ENCODE results near the gene ASIP.
"Not testable (repeated sequence)": the region's sequence is repeated elsewhere in the genome, so short reads cannot be mapped to it uniquely, and the experiment has no call there.

Gene ASIP

GRCh38 chr20:34200023-34200422 is 41.2 kb upstream of the ASIP start:
- Histone ChIP-seq H3F3A (ENCODE audit: insufficient read depth, low read length) (no peaks in the 10 kb centered on the region), H3K27me3 (replicated peaks; ENCODE audit: insufficient read depth, low read length) (no peaks in the 10 kb centered on the region), H3K9me2 (replicated peaks; ENCODE audit: insufficient read depth, low read length) (no peaks in the 10 kb centered on the region), H2AFZ (ENCODE audit: low read length) (no peak overlapping the region), H3K9ac (ENCODE audit: low read length) (no peak overlapping the region), H3K4me2 (ENCODE audit: low read depth, low read length) (no peak overlapping the region), H3K36me3 (replicated peaks; ENCODE audit: insufficient read depth, low read length) (no peaks in the 10 kb centered on the region), H3K79me2 (ENCODE audit: low read length) (no peaks in the 10 kb centered on the region), H4K20me1 (ENCODE audit: insufficient read depth, low read length) (no peaks in the 10 kb centered on the region), H3K4me3 (ENCODE audit: low read length) (no peak overlapping the region), H3K9me3 (replicated peaks; ENCODE audit: insufficient read depth, low read length) (no peaks in the 10 kb centered on the region), H3K4me1 (ENCODE audit: low read length) (no peaks in the 10 kb centered on the region), H3K27ac (ENCODE audit: low read length) (no peak overlapping the region)
- no peak for DNase-seq
- TF ChIP-seq CTCF (IDR thresholded peaks at IDR 0.05; ENCODE audit: low read length), result no peak
- TF ChIP-seq EZH2phosphoT487 (IDR thresholded peaks at IDR 0.05; ENCODE audit: low read length), result no peak
- TF ChIP-seq EZH2 (optimal IDR thresholded peaks at IDR 0.05; ENCODE audit: low read depth, low read length), result no peak

GRCh38 chr20:34201531-34201930 is 39.7 kb upstream of the ASIP start:
- Histone ChIP-seq H3K36me3 (replicated peaks; ENCODE audit: insufficient read depth, low read length) (no peaks in the 10 kb centered on the region), H3K27me3 (replicated peaks; ENCODE audit: insufficient read depth, low read length) (no peaks in the 10 kb centered on the region), H3K9me3 (replicated peaks; ENCODE audit: insufficient read depth, low read length) (no peaks in the 10 kb centered on the region), H3K4me1 (ENCODE audit: low read length) (no peaks in the 10 kb centered on the region), H4K20me1 (ENCODE audit: insufficient read depth, low read length) (no peaks in the 10 kb centered on the region), H3K9ac (ENCODE audit: low read length) (no peak overlapping the region), H3K27ac (ENCODE audit: low read length) (no peak overlapping the region), H3K79me2 (ENCODE audit: low read length) (no peaks in the 10 kb centered on the region), H3K4me3 (ENCODE audit: low read length) (no peak overlapping the region), H2AFZ (ENCODE audit: low read length) (no peak overlapping the region), H3K4me2 (ENCODE audit: low read depth, low read length) (no peak overlapping the region), H3F3A (ENCODE audit: insufficient read depth, low read length) (no peaks in the 10 kb centered on the region), H3K9me2 (replicated peaks; ENCODE audit: insufficient read depth, low read length) (no peaks in the 10 kb centered on the region)
- DNase-seq, result no peak
- TF ChIP-seq EZH2 (optimal IDR thresholded peaks at IDR 0.05; ENCODE audit: low read depth, low read length), result no peak
- TF ChIP-seq CTCF (IDR thresholded peaks at IDR 0.05; ENCODE audit: low read length), result no peak
- no peak for TF ChIP-seq EZH2phosphoT487 (IDR thresholded peaks at IDR 0.05; ENCODE audit: low read length)

- H3K36me3 ChIP-seq (replicated peaks; ENCODE audit: insufficient read depth, low read length); DNase-seq; H3K9me3 ChIP-seq (replicated peaks; ENCODE audit: insufficient read depth, low read length); H2AFZ ChIP-seq (ENCODE audit: low read length); H3K9ac ChIP-seq (ENCODE audit: low read length); H3K79me2 ChIP-seq (ENCODE audit: low read length); H3K4me2 ChIP-seq (ENCODE audit: low read depth, low read length); H3K27me3 ChIP-seq (replicated peaks; ENCODE audit: insufficient read depth, low read length); H4K20me1 ChIP-seq (ENCODE audit: insufficient read depth, low read length); H3K4me3 ChIP-seq (ENCODE audit: low read length); H3F3A ChIP-seq (ENCODE audit: insufficient read depth, low read length); H3K9me2 ChIP-seq (replicated peaks; ENCODE audit: insufficient read depth, low read length); H3K4me1 ChIP-seq (ENCODE audit: low read length); H3K27ac ChIP-seq (ENCODE audit: low read length): not testable (repeated sequence)
These were observed 35.9 kb upstream of the ASIP start for GRCh38 chr20:34205172-34205880.

- no peak overlapping the region for H2AFZ ChIP-seq (ENCODE audit: low read length)
- H3K9me3 ChIP-seq (replicated peaks; ENCODE audit: insufficient read depth, low read length), result no peaks in the 10 kb centered on the region
- H3K4me1 ChIP-seq (ENCODE audit: low read length), result no peaks in the 10 kb centered on the region
- H3F3A ChIP-seq (ENCODE audit: insufficient read depth, low read length), result no peaks in the 10 kb centered on the region
- no peak for DNase-seq
- no peaks in the 10 kb centered on the region for H3K27me3 ChIP-seq (replicated peaks; ENCODE audit: insufficient read depth, low read length)
- no peak overlapping the region for H3K27ac ChIP-seq (ENCODE audit: low read length)
- H3K36me3 ChIP-seq (replicated peaks; ENCODE audit: insufficient read depth, low read length), result no peaks in the 10 kb centered on the region
- no peaks in the 10 kb centered on the region for H3K9me2 ChIP-seq (replicated peaks; ENCODE audit: insufficient read depth, low read length)
- no peak for TF ChIP-seq EZH2phosphoT487 (IDR thresholded peaks at IDR 0.05; ENCODE audit: low read length)
- TF ChIP-seq EZH2 (optimal IDR thresholded peaks at IDR 0.05; ENCODE audit: low read depth, low read length), result no peak
- TF ChIP-seq CTCF (IDR thresholded peaks at IDR 0.05; ENCODE audit: low read length), result no peak
- no peaks in the 10 kb centered on the region for H3K79me2 ChIP-seq (ENCODE audit: low read length)
- no peak overlapping the region for H3K4me3 ChIP-seq (ENCODE audit: low read length)
- no peak overlapping the region for H3K4me2 ChIP-seq (ENCODE audit: low read depth, low read length)
- H3K9ac ChIP-seq (ENCODE audit: low read length), result no peak overlapping the region
- H4K20me1 ChIP-seq (ENCODE audit: insufficient read depth, low read length), result no peaks in the 10 kb centered on the region
These were observed 32.1 kb upstream of the ASIP start for GRCh38 chr20:34209111-34209510.
